ENCODE data around the gene LTA.

The LTA gene

GRCh38 chr6:31574106-31575061, 2.3 kb downstream of the LTA start:
- no peak for DNase-seq

DNA sequence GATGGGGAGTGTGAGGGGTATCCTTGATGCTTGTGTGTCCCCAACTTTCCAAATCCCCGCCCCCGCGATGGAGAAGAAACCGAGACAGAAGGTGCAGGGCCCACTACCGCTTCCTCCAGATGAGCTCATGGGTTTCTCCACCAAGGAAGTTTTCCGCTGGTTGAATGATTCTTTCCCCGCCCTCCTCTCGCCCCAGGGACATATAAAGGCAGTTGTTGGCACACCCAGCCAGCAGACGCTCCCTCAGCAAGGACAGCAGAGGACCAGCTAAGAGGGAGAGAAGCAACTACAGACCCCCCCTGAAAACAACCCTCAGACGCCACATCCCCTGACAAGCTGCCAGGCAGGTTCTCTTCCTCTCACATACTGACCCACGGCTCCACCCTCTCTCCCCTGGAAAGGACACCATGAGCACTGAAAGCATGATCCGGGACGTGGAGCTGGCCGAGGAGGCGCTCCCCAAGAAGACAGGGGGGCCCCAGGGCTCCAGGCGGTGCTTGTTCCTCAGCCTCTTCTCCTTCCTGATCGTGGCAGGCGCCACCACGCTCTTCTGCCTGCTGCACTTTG, 3.3 kb downstream of the LTA start, which contains the start of gene TNF:
TSS of gene TNF (plus strand) at position 231 of the 567 bp plus-strand sequence. CDS start at position 408, 177 bp downstream.
- DNase-seq, result no peak

- DNase-seq, result no peak
Observed at GRCh38 chr6:31575952-31576685, 4.0 kb downstream of the LTA start.

DNA sequence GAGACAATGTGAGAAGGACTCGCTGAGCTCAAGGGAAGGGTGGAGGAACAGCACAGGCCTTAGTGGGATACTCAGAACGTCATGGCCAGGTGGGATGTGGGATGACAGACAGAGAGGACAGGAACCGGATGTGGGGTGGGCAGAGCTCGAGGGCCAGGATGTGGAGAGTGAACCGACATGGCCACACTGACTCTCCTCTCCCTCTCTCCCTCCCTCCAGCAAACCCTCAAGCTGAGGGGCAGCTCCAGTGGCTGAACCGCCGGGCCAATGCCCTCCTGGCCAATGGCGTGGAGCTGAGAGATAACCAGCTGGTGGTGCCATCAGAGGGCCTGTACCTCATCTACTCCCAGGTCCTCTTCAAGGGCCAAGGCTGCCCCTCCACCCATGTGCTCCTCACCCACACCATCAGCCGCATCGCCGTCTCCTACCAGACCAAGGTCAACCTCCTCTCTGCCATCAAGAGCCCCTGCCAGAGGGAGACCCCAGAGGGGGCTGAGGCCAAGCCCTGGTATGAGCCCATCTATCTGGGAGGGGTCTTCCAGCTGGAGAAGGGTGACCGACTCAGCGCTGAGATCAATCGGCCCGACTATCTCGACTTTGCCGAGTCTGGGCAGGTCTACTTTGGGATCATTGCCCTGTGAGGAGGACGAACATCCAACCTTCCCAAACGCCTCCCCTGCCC, 4.9 kb downstream of the LTA start:
- DNase-seq, result no peak

GRCh38 chr6:31577579-31577966, 5.5 kb downstream of the LTA start:
- no peak for DNase-seq

DNA sequence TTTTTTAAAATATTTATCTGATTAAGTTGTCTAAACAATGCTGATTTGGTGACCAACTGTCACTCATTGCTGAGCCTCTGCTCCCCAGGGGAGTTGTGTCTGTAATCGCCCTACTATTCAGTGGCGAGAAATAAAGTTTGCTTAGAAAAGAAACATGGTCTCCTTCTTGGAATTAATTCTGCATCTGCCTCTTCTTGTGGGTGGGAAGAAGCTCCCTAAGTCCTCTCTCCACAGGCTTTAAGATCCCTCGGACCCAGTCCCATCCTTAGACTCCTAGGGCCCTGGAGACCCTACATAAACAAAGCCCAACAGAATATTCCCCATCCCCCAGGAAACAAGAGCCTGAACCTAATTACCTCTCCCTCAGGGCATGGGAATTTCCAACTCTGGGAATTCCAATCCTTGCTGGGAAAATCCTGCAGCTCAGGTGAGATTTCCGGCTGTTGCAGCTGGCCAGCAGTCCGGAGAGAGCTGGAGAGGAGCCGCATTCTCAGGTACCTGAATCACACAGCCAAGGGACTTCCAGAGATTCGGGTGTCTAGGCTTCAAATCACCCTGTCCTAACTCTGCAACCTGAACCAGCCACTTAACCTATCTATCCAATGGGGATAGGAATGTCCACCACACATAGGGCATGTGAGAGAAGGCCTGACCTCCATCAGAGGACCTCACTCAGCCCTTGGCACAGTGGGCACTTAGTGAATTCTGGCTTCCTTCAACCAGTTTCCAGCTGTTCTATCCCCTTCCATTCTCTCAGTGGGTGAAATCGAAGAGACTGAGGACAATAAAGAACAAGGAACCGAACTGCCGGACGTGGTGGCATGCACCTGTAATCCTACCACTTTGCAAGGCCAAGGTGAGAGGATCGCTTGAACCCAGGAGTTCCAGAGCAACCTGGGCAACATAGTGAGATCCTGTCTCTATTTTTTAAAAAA, 6.4 kb downstream of the LTA start:
- DNase-seq, result no peak

- DNase-seq, result no peak
Observed at GRCh38 chr6:31579119-31579505, 7.0 kb downstream of the LTA start.

DNA sequence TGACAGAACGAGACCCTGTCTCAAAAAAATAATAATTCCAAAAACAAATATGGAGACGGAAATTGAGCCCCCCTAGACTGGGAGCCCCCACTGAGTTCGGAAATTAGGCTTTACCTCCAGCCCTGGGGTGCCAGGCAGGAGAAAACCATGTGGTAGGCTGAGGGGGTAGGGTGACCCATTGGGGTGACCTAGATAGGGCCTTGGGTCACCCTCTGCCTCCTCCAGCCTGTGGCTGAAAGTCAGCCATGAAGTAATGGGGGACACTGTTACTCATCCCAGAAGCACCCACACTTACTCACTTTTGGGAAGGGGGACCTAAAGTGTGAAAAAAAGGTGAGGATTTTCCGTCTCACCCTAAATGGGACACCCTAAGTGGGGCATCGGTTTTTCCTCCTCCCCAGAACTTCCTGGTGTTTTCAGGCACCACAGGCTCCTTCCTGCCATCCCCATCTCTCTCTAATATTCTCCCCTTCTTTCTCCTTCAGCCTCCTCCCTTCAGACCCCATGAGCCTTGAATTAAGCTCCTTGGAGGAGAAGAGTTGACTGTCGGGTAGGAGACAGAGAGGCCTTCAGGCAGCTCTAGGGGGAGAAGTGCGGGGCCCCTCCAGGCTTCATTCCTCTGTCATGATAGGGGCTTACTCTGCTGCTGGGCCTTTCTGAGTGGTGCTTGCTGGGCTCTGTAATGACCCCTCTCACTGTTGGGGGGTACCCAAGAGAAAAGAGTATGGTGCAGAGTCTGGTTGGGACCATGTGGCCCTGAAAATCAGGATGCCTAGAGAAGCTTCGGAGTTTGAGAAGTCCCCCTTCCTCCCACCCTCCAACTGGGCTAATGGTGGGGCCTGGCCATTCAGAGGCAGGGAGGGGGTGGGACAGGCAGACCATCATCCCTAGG, 7.7 kb downstream of the LTA start:
- no peak for DNase-seq

DNA sequence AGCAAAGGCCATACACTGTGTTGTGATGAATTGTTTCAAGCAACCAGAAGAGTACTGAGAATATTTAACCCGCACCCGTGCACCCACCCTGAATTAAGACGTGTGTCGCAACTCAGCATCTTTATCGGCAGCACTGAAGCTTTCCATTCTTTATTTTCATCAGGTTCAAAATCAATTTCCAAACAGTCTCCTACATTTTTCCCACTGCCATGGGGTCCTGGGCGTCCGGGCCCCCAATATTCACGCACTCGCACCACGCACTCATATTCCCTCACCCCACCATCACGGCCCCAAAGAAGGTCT, 8.3 kb downstream of the LTA start:
- DNase-seq, result no peak

GRCh38 chr6:31580807-31581433, 8.8 kb downstream of the LTA start:
- peak; percentile 19 for DNase-seq

- DNase-seq, result no peak
Observed at GRCh38 chr6:31581434-31582229, 9.5 kb downstream of the LTA start.

DNA sequence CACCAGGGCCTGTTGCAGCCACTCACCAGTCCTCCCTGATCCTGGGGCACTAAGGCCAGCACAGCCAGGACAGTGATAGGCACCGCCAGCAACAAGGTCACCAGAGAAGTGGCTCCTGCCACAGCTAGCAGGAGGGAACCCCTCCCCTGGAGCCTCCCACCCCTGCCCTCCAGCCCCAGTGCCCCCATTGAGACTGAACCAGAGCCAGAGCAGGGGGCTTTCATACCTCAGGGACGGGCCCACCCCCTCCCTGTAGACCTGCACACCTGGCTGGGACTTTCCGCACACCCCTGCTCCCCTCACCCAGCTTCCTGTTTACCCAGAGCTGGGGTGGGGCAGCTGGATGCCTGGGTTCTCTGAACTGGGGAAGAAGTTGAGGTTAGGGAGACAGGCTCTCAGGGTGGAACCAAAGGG, 10.1 kb downstream of the LTA start, which contains the start of gene LTB:
TSS of gene LTB (minus strand) at position 195 of the 414 bp plus-strand sequence. CDS start at position 188, 7 bp downstream.
- no peak for DNase-seq

DNA sequence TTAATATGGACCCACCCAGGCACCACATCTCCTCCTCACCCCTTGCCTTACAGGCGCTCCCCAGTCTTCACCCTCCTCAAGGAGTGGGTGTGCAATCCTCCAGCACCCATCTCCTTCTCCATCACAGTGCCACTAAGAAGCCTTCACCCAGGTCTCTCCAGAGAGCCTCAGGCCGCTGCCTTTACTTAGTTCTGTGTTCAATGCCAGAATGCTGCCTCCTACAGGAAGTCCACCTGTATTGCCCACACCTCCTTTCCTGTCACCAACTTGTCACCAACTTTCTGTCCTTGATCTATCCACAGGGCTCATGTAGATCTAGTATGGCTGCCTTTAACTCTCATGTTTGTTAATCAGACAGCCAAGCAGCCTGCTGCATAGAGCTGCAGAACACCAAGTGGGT, 13.4 kb downstream of the LTA start:
- no peak for DNase-seq

DNA sequence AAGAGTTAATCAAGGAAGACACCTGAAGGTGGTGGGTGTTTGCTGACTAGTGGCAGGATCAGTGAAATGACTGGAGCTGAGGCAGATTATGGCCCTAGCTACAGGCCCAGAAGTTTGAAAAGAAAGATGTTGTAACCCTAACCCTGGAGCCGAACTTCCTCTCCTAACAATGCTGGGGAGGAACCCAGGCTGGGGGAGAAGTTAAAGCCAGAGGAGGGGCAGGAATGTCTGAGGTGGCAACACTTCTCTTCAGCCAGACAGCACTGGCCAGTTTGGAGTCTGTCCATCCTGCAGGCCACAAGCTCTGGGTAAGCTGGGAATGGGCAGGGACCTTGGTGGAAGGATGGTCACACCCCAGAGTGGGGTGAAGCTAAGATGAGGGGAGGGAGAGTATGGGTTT, 13.9 kb downstream of the LTA start, which contains the start of gene LST1:
TSS of gene LST1 (plus strand) at position 270 of the 400 bp plus-strand sequence. CDS start 1,023 bp downstream, outside the sequence.
- no peak for DNase-seq

- DNase-seq, result no peak
Observed at GRCh38 chr6:31586599-31587281, 14.7 kb downstream of the LTA start.

- no peak for DNase-seq
Observed at GRCh38 chr6:31587791-31588777, 16.0 kb downstream of the LTA start.

Measured in DMS 273 treated with DMSO at 0.1 percent for 48 hours (cell line).